OCI-LY3 (cell line): ENCODE measurements around the gene ATL1.

Experiments used
- H2AFZ ChIP-seq: fragments of 200-600, 300-600 bp; shearing (Covaris generic); 2 replicates; pipeline ENCODE4 v1.6.0; 2014; ENCODE audit warnings: antibody characterized with exemption, low read depth, low read length
- H3K27ac ChIP-seq: fragments of 200-600, 300-600 bp; sonication (generic); 2 replicates; pipeline ENCODE4 v1.5.1; 2014; ENCODE audit warnings: mild to moderate bottlenecking, low read length, moderate library complexity, mixed read lengths
- H3K27me3 ChIP-seq: fragments of 200-600, 300-600 bp; sonication (generic); 2 replicates; pipeline ENCODE4 v1.6.1; 2014; ENCODE audit warnings: low read depth, low read length, mixed read lengths
- H3K36me3 ChIP-seq: fragments of 200-600, 300-600 bp; sonication (generic); replicated peaks from 2 replicates; pipeline ENCODE3; 2014; ENCODE audit warnings: low read depth, low read length, mixed read lengths
- H3K4me1 ChIP-seq: fragments of 300-600, 200-600 bp; sonication (generic); 2 replicates; pipeline ENCODE4 v1.6.1; 2014; ENCODE audit warnings: low read length, mixed read lengths
- H3K4me2 ChIP-seq: fragments of 200-600, 300-600 bp; sonication (generic); 2 replicates; pipeline ENCODE4 v1.6.1; 2014; ENCODE audit warnings: low read length, mixed read lengths
- H3K4me3 ChIP-seq: fragments of 300-600, 200-600 bp; sonication (generic); 2 replicates; pipeline ENCODE4 v1.5.1; 2014; ENCODE audit warnings: antibody characterized with exemption, mild to moderate bottlenecking, low read length, moderate library complexity
- H3K79me2 ChIP-seq: fragments of 300-600, 200-600 bp; shearing (Covaris generic); 2 replicates; pipeline ENCODE4 v1.6.1; 2014; ENCODE audit warnings: mild to moderate bottlenecking, low read length, mixed read lengths
- H3K9ac ChIP-seq: fragments of 300-600, 200-600 bp; shearing (Covaris generic); 2 replicates; pipeline ENCODE4 v1.6.0; 2014; ENCODE audit warnings: mild to moderate bottlenecking, low read length, moderate library complexity
- H3K9me3 ChIP-seq: fragments of 200-600, 300-600 bp; shearing (Covaris generic); 2 replicates; pipeline ENCODE4 v1.6.1; 2014; ENCODE audit warnings: low read length, mixed read lengths; ENCODE audit not compliant: insufficient read depth
- H4K20me1 ChIP-seq: fragments of 200-600, 300-600 bp; sonication (generic); 2 replicates; pipeline ENCODE4 v1.6.1; 2016; ENCODE audit warnings: low read length, mixed read lengths; ENCODE audit not compliant: insufficient read depth
- CTCF ChIP-seq: fragments of 200-600, 300-600 bp; sonication (generic); IDR thresholded peaks from 2 replicates; pipeline ENCODE4 v1.5.1; 2014; ENCODE audit warnings: antibody characterized with exemption, low read length, low read depth
- EZH2phosphoT487 ChIP-seq: fragments of 200-600 bp; shearing (Covaris generic); IDR thresholded peaks from 2 replicates; pipeline ENCODE4 v1.6.1; 2018; ENCODE audit warnings: antibody characterized with exemption, mixed run types, low read depth

The ATL1 gene

GRCh38 chr14:50649691-50650090, 89.7 kb downstream of the ATL1 start:
- H3K4me1 ChIP-seq = peaks cover 5% of the 10 kb centered on the region

GRCh38 chr14:50656776-50657175, 96.8 kb downstream of the ATL1 start:
- H2AFZ ChIP-seq = no peak overlapping the region
- no peaks in the 10 kb centered on the region for H4K20me1 ChIP-seq
- peaks cover 7% of the 10 kb centered on the region for H3K36me3 ChIP-seq
- no peaks in the 10 kb centered on the region for H3K4me1 ChIP-seq
- no peak overlapping the region for H3K4me2 ChIP-seq
- no peaks in the 10 kb centered on the region for H3K9me3 ChIP-seq
- TF ChIP-seq EZH2phosphoT487 (no peak), CTCF (no peak)
- H3K4me3 ChIP-seq = no peak overlapping the region
- no peak overlapping the region for H3K27ac ChIP-seq
- H3K27me3 ChIP-seq = no peaks in the 10 kb centered on the region
- no peak overlapping the region for H3K9ac ChIP-seq
- H3K79me2 ChIP-seq = no peaks in the 10 kb centered on the region

More at GRCh38 chr14:50649691-50650090, 89.7 kb downstream of the ATL1 start:
- Histone ChIP-seq H2AFZ (no peak overlapping the region), H3K9ac (no peak overlapping the region), H3K4me2 (no peak overlapping the region), H3K27me3 (no peaks in the 10 kb centered on the region), H3K4me3 (no peak overlapping the region), H3K27ac (no peak overlapping the region), H3K36me3 (no peaks in the 10 kb centered on the region), H3K79me2 (no peaks in the 10 kb centered on the region), H4K20me1 (no peaks in the 10 kb centered on the region), H3K9me3 (peaks cover 5% of the 10 kb centered on the region; the same call in 1 of the 2 replicates)
- no peak for TF ChIP-seq EZH2phosphoT487

GRCh38 chr14:50657753-50658152, 97.8 kb downstream of the ATL1 start:
- Histone ChIP-seq H3K4me1 (no peaks in the 10 kb centered on the region), H3K79me2 (no peaks in the 10 kb centered on the region), H3K27ac (no peak overlapping the region), H3K4me2 (no peak overlapping the region), H4K20me1 (no peaks in the 10 kb centered on the region), H2AFZ (no peak overlapping the region), H3K9ac (no peak overlapping the region), H3K4me3 (no peak overlapping the region), H3K27me3 (no peaks in the 10 kb centered on the region), H3K36me3 (peaks cover 7% of the 10 kb centered on the region), H3K9me3 (no peaks in the 10 kb centered on the region)
- TF ChIP-seq CTCF (no peak), EZH2phosphoT487 (no peak)

DNA sequence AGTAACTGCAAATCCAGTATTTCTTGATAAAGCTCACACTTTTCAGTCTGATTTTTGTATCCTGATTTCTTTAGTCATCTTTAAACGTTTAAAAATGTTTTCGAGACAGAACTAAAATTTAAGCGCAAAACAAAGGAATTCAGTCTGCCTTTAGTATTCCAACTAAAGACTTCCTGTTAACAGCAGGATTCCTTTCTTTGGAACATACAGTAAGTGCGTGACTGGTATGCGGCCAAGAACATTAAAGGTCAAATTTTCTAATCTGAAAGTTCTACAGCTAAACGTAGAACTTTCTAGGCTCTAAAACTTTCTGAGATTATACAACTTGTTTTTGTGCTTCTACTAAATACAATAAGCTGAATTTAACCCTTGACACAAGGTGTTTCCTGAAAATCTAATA, 98.3 kb downstream of the ATL1 start:
- no peaks in the 10 kb centered on the region for H3K4me1 ChIP-seq
- no peaks in the 10 kb centered on the region for H4K20me1 ChIP-seq
- H3K4me2 ChIP-seq = no peak overlapping the region
- no peak overlapping the region for H2AFZ ChIP-seq
- peaks cover 7% of the 10 kb centered on the region for H3K36me3 ChIP-seq
- H3K4me3 ChIP-seq = no peak overlapping the region
- no peaks in the 10 kb centered on the region for H3K79me2 ChIP-seq
- no peak overlapping the region for H3K9ac ChIP-seq
- no peaks in the 10 kb centered on the region for H3K9me3 ChIP-seq
- no peak for TF ChIP-seq CTCF
- TF ChIP-seq EZH2phosphoT487 = no peak
- no peak overlapping the region for H3K27ac ChIP-seq
- H3K27me3 ChIP-seq = no peaks in the 10 kb centered on the region
